SK-N-SH (cell line): ENCODE measurements around the gene FCER1A.

ENCODE experiments used
- POLR2AphosphoS5 ChIP-seq: IDR thresholded peaks from 2 replicates; pipeline ENCODE4 v1.6.1; 2012; ENCODE audit warnings: low read depth, low read length
- TF ChIP-seq, protein P1 (sequence below): fragments of 200-600 bp; sonication (generic); IDR thresholded peaks from 2 replicates; pipeline ENCODE4 v1.6.1; 2017; ENCODE audit warnings: antibody characterized with exemption, mild to moderate bottlenecking, moderate library complexity

DNA sequence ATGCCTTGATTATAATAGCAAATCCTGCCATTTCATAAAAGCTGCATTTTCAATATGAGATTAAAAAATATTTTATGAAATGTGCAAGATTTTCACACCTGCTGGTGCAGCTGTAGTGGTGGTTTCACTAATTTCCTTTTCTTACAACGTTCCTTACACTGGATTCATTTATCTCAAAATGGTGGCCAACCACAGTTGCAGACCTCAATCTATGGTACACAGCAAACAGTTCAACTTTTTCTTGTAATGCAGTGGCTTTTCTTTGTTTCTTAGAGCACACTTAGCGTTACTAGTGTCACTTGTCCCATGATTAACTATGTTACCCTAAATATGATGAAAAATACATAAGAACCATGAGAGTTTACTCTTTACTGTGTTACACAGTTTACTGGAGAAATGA lies 32.7 kb downstream of the FCER1A start:
- no peak for TF ChIP-seq POLR2AphosphoS5
- TF ChIP-seq, protein P1, sequence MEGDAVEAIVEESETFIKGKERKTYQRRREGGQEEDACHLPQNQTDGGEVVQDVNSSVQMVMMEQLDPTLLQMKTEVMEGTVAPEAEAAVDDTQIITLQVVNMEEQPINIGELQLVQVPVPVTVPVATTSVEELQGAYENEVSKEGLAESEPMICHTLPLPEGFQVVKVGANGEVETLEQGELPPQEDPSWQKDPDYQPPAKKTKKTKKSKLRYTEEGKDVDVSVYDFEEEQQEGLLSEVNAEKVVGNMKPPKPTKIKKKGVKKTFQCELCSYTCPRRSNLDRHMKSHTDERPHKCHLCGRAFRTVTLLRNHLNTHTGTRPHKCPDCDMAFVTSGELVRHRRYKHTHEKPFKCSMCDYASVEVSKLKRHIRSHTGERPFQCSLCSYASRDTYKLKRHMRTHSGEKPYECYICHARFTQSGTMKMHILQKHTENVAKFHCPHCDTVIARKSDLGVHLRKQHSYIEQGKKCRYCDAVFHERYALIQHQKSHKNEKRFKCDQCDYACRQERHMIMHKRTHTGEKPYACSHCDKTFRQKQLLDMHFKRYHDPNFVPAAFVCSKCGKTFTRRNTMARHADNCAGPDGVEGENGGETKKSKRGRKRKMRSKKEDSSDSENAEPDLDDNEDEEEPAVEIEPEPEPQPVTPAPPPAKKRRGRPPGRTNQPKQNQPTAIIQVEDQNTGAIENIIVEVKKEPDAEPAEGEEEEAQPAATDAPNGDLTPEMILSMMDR, result no peak
